Measurements from ENCODE around the gene SLC7A1. TPM values are rescaled to one million over a fixed set of nuclear protein-coding genes. Genes with fewer than 3 reads are reported as not detected.

SLC7A1 gene
- total and polyA plus RNA-seq, 8 donors, result 5.2 to 143 (median 32.9) TPM

DNA sequence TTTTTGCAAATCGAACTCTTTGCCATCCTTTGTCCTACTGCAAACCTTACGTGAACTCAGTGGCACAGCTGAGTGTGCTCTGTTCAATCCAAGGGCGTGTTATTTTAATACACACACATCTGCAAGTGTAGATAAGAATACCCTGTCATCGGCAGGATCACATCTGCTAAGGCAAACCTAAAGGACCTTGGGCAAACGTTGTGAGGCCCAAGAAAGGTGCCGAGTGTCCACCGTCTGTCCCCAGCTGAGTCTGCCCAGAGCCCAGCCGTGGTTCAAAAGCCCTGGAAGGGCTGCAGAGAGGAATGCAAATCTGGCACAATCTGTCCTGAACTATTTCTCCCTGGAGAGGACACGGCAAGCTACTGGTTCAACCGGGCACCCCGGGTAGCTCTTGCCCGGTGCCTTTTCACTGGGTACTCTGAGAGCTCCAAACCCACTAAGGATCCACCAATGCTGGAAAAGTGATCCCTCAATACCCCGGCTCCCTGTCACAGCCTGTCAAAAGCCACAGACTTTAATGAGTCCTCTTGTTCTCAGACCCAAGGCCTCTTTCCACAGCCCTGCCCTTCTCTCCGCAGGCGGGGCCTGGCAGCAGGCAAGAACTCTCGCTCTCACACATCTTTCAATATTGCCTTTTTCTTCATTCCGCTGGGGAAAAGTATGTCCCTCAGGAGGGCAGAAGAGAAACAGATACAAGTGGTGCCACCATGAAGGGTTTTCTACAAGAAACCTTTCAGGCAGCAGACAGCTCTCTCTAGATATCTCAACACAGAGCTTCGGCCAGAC is 17.0 kb downstream of the SLC7A1 start:
- ATAC-seq (peak; percentile 23 to 45 (median 30)), FAIRE-seq (no peak), DNase-seq (no peak)
- Histone ChIP-seq H3K36me3 (no peaks in the 10 kb centered on the region), H3K9me3 (no peaks in the 10 kb centered on the region), H3K27me3 (no peaks in the 10 kb centered on the region), H3K4me1 (peaks cover 24 to 37% (median 28%) of the 10 kb centered on the region in 3 donors), H3K4me3 (no peak overlapping the region), H3K27ac (peak overlapping the region in 2 of 4 donors; percentile 28 to 51)
- intact Hi-C loops (cut with DNase I), result no loop called here
- TF ChIP-seq, protein P1, sequence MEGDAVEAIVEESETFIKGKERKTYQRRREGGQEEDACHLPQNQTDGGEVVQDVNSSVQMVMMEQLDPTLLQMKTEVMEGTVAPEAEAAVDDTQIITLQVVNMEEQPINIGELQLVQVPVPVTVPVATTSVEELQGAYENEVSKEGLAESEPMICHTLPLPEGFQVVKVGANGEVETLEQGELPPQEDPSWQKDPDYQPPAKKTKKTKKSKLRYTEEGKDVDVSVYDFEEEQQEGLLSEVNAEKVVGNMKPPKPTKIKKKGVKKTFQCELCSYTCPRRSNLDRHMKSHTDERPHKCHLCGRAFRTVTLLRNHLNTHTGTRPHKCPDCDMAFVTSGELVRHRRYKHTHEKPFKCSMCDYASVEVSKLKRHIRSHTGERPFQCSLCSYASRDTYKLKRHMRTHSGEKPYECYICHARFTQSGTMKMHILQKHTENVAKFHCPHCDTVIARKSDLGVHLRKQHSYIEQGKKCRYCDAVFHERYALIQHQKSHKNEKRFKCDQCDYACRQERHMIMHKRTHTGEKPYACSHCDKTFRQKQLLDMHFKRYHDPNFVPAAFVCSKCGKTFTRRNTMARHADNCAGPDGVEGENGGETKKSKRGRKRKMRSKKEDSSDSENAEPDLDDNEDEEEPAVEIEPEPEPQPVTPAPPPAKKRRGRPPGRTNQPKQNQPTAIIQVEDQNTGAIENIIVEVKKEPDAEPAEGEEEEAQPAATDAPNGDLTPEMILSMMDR (IDR thresholded peaks at IDR 0.05), result no peak
- 37 to 39% methylated on average over 18 of the region's 18 CpGs for WGBS, 2 donors

DNA sequence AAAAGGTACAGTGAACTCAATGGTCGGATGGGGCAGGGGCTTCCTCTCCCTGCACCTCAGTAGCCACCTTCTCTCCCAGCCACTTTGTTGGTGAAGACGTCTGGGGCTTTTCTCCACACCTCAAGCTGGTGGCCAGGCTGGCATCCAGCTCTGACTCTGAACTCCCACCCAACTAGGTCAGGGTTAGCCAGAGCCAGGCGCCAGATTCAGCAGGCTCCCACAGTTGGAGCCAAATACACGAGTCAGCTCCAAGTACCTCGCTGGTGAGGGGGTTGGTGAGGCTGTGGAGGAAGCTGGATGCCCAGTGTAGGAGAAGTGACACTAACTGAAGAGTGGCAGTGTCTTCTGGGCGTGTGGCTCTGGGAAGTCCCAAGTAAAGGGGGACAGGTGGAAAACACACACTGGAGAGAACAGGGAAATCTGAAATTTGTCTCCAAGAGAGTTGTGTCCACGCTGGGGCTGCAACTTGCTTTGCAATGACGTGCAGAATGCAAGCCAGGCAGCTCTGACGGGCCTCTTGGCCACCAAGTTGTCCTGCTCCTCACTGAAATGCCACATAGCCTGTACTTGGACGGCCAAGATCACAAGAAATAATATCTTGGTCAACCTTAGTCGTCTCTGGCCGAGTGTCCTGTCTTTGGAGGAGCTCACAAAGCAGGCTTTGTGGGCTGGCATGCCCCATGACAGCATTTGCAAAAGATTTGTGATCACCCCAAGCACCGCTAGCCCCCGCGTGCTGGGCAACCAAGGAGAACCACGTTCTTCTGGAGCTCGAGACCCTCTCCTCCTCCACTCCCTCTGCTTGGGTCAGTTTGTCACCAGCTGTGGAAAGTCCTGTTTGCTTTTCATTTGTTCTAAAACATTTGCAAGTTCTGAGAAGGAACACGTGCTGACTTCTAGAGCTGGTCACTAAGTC is 18.1 kb downstream of the SLC7A1 start:
- no peaks in the 10 kb centered on the region for H3K27me3 ChIP-seq
- H3K4me3 ChIP-seq, result no peak overlapping the region
- FAIRE-seq (no peak), ATAC-seq (peak; percentile 75 to 82 (median 80)), DNase-seq (peak; percentile 68 to 86 (median 79))
- H3K27ac ChIP-seq, result peak overlapping the region; percentile 1 to 51 (median 37)
- TF ChIP-seq, protein P1 (IDR thresholded peaks at IDR 0.05), result no peak
- peaks cover 32 to 35% (median 33%) of the 10 kb centered on the region in 3 donors for H3K4me1 ChIP-seq
- WGBS, 2 donors, result 53 to 56% methylated on average over 18 of the region's 18 CpGs
- no peaks in the 10 kb centered on the region for H3K36me3 ChIP-seq
- no peaks in the 10 kb centered on the region for H3K9me3 ChIP-seq
- intact Hi-C loops (cut with DNase I), result no loop called here

- H3K9me3 ChIP-seq, result no peaks in the 10 kb centered on the region
- whole genome bisulfite sequencing, 2 donors, result 67 to 71% methylated on average over 7 of the region's 7 CpGs
- intact Hi-C loops (cut with DNase I), result no loop called here
- ATAC-seq (no peak), FAIRE-seq (no peak), DNase-seq (no peak)
- no peaks in the 10 kb centered on the region for H3K27me3 ChIP-seq
- H3K36me3 ChIP-seq, result no peaks in the 10 kb centered on the region
- TF ChIP-seq, protein P1 (IDR thresholded peaks at IDR 0.05), result no peak
- H3K4me1 ChIP-seq, result peaks cover 28 to 32% (median 28%) of the 10 kb centered on the region in 3 donors
- H3K4me3 ChIP-seq, result no peak overlapping the region
- peak overlapping the region; percentile 1 to 51 (median 37) for H3K27ac ChIP-seq
Measured at GRCh38 chr13:29576581-29576980, 18.9 kb downstream of the SLC7A1 start.

DNA sequence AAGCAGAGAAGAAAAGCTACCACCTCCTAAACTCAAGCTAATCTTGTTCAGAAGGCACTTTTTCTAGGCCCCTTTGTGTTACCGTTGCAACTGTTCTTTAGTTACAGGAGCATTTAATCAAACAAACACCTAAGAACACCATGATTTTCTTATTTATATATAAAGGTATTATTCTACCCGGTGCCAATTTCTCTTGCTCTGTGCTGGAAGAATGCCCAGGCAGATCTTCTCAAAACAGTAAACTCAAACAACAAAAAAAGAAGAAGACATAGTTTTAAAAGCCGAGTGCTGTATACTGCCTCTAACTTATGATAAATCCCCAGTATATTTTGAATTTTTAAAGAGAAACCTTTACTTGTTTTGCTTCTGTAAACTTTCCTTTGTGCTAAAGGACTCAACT is 20.4 kb downstream of the SLC7A1 start:
- intact Hi-C loops (cut with DNase I), result no loop called here
- DNase-seq (no peak), ATAC-seq (no peak), FAIRE-seq (no peak)
- peaks cover 29 to 32% (median 32%) of the 10 kb centered on the region in 3 donors for H3K4me1 ChIP-seq
- H3K27ac ChIP-seq, result peak overlapping the region in 2 of 4 donors; percentile 4 to 18
- H3K27me3 ChIP-seq, result no peaks in the 10 kb centered on the region
- TF ChIP-seq, protein P1 (IDR thresholded peaks at IDR 0.05), result no peak
- 30 to 36% methylated on average over 3 of the region's 3 CpGs for WGBS, 2 donors
- no peaks in the 10 kb centered on the region for H3K9me3 ChIP-seq
- no peaks in the 10 kb centered on the region for H3K36me3 ChIP-seq
- no peak overlapping the region for H3K4me3 ChIP-seq
